GM12873 (cell line): ENCODE results near the gene KCNIP3.

Source experiments
- CTCF ChIP-seq: IDR thresholded peaks from 2 replicates; pipeline ENCODE4 v1.5.1; 2012; ENCODE audit warnings: low read depth, mild to moderate bottlenecking, moderate library complexity, low read length, control low read depth; ENCODE audit not compliant: insufficient read depth; ENCODE audit errors: missing control alignments

KCNIP3 gene

GRCh38 chr2:95281786-95282185 is 15.4 kb upstream of the KCNIP3 start:
- no peak for TF ChIP-seq CTCF

- TF ChIP-seq CTCF = no peak
Observed at GRCh38 chr2:95282458-95282857, 14.7 kb upstream of the KCNIP3 start.

GRCh38 chr2:95283562-95283961 is 13.6 kb upstream of the KCNIP3 start:
- no peak for TF ChIP-seq CTCF

GRCh38 chr2:95284886-95285541 is 12.1 kb upstream of the KCNIP3 start:
- no peak for TF ChIP-seq CTCF

GRCh38 chr2:95285542-95285932 is 11.6 kb upstream of the KCNIP3 start:
- no peak for TF ChIP-seq CTCF

- TF ChIP-seq CTCF = no peak
Observed at GRCh38 chr2:95287336-95287735, 9.8 kb upstream of the KCNIP3 start.

GRCh38 chr2:95287806-95288205 is 9.3 kb upstream of the KCNIP3 start:
- no peak for TF ChIP-seq CTCF
